Mesendoderm (in vitro differentiated cells): Measurements from ENCODE around the gene COL4A2.
"Not testable (repeated sequence)": the region's sequence is repeated elsewhere in the genome, so short reads cannot be mapped to it uniquely, and the experiment has no call there.

Experiments
- DNase-seq: peaks from one replicate; pipeline ENCODE4 v3.0.0; 2013
- H2AK5ac ChIP-seq: 2 replicates; pipeline ENCODE4 v1.6.1; 2013; ENCODE audit warnings: low read length, inconsistent platforms
- H2BK120ac ChIP-seq: 2 replicates; pipeline ENCODE4 v1.6.1; 2013; ENCODE audit warnings: low read depth, mild to moderate bottlenecking, low read length, moderate library complexity, mixed read lengths
- H2BK15ac ChIP-seq: replicated peaks from 2 replicates; pipeline ENCODE4 v1.6.1; 2013; ENCODE audit warnings: low read depth, mild to moderate bottlenecking, moderate library complexity
- H2BK5ac ChIP-seq: 2 replicates; pipeline ENCODE4 v1.6.1; 2013; ENCODE audit warnings: low read length, inconsistent platforms
- H3K18ac ChIP-seq: 2 replicates; pipeline ENCODE4 v1.6.1; 2013; ENCODE audit warnings: mild to moderate bottlenecking, low read length, mixed read lengths
- H3K23ac ChIP-seq: one replicate; pipeline ENCODE4 v1.6.1; 2013; ENCODE audit warnings: low read length
- H3K27ac ChIP-seq: 2 replicates; pipeline ENCODE4 v1.5.1; 2013; ENCODE audit warnings: low read depth, mild to moderate bottlenecking, inconsistent platforms, low read length, moderate library complexity
- H3K27me3 ChIP-seq: 2 replicates; pipeline ENCODE4 v1.6.1; 2013; ENCODE audit warnings: low read length, control low read depth, mild to moderate bottlenecking, inconsistent platforms; ENCODE audit not compliant: insufficient read depth, poor library complexity
- H3K36me3 ChIP-seq: 2 replicates; pipeline ENCODE4 v1.6.1; 2013; ENCODE audit warnings: low read length, inconsistent platforms; ENCODE audit not compliant: control insufficient read depth, insufficient read depth
- H3K4ac ChIP-seq: one replicate; pipeline ENCODE4 v1.6.1; 2013; ENCODE audit warnings: low read depth, mild to moderate bottlenecking, low read length, moderate library complexity
- H3K4me1 ChIP-seq: 2 replicates; pipeline ENCODE4 v1.6.1; 2013; ENCODE audit warnings: low read depth, low read length, inconsistent platforms; ENCODE audit not compliant: control insufficient read depth
- H3K4me2 ChIP-seq: 2 replicates; pipeline ENCODE4 v1.6.1; 2013; ENCODE audit warnings: low read length
- H3K4me3 ChIP-seq: 2 replicates; pipeline ENCODE4 v1.5.1; 2013; ENCODE audit warnings: mild to moderate bottlenecking, low read length
- H3K56ac ChIP-seq: one replicate; pipeline ENCODE4 v1.6.1; 2013; ENCODE audit warnings: low read length
- H3K79me1 ChIP-seq: 2 replicates; pipeline ENCODE4 v1.6.1; 2013; ENCODE audit warnings: low read length, inconsistent platforms
- H3K79me2 ChIP-seq: 2 replicates; pipeline ENCODE4 v1.6.1; 2013; ENCODE audit warnings: mild to moderate bottlenecking, low read length; ENCODE audit not compliant: control insufficient read depth, insufficient read depth
- H3K9ac ChIP-seq: 2 replicates; pipeline ENCODE4 v1.6.1; 2013; ENCODE audit warnings: low read length, inconsistent platforms
- H4K5ac ChIP-seq: one replicate; pipeline ENCODE4 v1.6.1; 2013; ENCODE audit warnings: low read length
- H4K8ac ChIP-seq: one replicate; pipeline ENCODE4 v1.6.1; 2013; ENCODE audit warnings: low read depth, mild to moderate bottlenecking, control low read depth, low read length, moderate library complexity
- WGBS: extraction: QIAGEN DNeasy Blood & Tissue Kit; methylation state at CpG from one replicate; pipeline ENCODE4 v1.1.7; 2013; ENCODE audit warnings: low lambda C conversion rate, missing lambda C conversion rate; ENCODE audit not compliant: insufficient coverage; ENCODE audit errors: extremely low coverage; 5-methylcytosine and 5-hydroxymethylcytosine counted together

The COL4A2 gene

DNA sequence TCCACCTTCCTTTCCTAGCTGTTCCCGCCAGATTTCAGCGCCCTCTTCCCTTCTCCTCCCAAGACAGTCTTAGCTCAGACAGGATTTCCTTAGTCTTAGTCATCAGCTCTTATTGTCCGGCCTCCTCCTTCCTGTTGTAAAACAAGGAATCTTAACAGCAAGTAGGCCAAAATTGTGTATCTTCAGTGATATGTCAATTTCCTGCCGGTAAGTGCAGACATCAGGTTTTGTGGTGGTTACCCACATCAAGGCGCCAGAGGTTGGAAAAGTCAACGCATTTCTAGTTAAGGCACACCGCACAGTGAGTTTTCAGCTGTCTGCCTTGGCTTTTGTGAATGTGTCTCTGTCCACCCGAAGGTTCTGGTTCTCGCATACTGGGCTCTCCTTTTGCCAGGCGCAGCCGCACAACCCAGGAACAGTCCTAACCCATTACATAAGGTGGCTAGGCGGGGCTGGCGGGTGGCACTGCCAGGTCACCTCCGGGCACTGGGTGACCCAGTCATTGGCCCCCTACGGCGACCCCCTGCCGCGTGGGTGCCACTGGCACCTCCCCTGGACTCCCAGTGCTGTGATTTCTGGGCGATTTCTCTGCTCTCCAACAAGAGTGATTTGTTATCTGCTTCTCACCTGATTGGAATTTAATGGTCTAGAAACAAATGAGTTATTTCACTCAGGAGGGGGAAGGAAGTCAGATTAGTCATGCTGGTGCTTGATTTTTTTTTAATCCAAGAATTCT lies 12.9 kb downstream of the COL4A2 start:
- Histone ChIP-seq H2BK120ac (no peak overlapping the region), H4K5ac (no peak overlapping the region), H2BK15ac (no peak overlapping the region), H3K9ac (no peak overlapping the region), H3K79me1 (peaks cover 16% of the 10 kb centered on the region), H3K4me3 (no peak overlapping the region), H3K27ac (peak overlapping the region; percentile 46), H3K56ac (peak overlapping the region; percentile 51), H2AK5ac (no peak overlapping the region), H3K23ac (no peak overlapping the region), H3K18ac (no peak overlapping the region), H3K4ac (no peak overlapping the region), H3K4me2 (no peak overlapping the region), H3K4me1 (peaks cover 11% of the 10 kb centered on the region), H3K79me2 (no peaks in the 10 kb centered on the region), H3K27me3 (no peaks in the 10 kb centered on the region), H2BK5ac (no peak overlapping the region), H4K8ac (no peak overlapping the region), H3K36me3 (peaks cover 1% of the 10 kb centered on the region)
- no CpG with 5 or more reads among the region's 19 CpGs for WGBS
- peak; percentile 79 for DNase-seq

- H3K79me2 ChIP-seq, result no peaks in the 10 kb centered on the region
- no peak overlapping the region for H3K4ac ChIP-seq
- H2BK5ac ChIP-seq, result no peak overlapping the region
- no peak overlapping the region for H4K5ac ChIP-seq
- no peak overlapping the region for H3K18ac ChIP-seq
- H3K4me2 ChIP-seq, result no peak overlapping the region
- peaks cover 11% of the 10 kb centered on the region for H3K4me1 ChIP-seq
- no CpG with 5 or more reads among the region's 2 CpGs for WGBS
- no peak overlapping the region for H2AK5ac ChIP-seq
- no peaks in the 10 kb centered on the region for H3K27me3 ChIP-seq
- no peak overlapping the region for H3K4me3 ChIP-seq
- no peak overlapping the region for H2BK15ac ChIP-seq
- no peak for DNase-seq
- H3K23ac ChIP-seq, result no peak overlapping the region
- H4K8ac ChIP-seq, result no peak overlapping the region
- no peak overlapping the region for H3K9ac ChIP-seq
- H3K36me3 ChIP-seq, result peaks cover 1% of the 10 kb centered on the region
- no peak overlapping the region for H2BK120ac ChIP-seq
- peaks cover 18% of the 10 kb centered on the region for H3K79me1 ChIP-seq
- H3K27ac ChIP-seq, result no peak overlapping the region
- no peak overlapping the region for H3K56ac ChIP-seq
Measured at GRCh38 chr13:110320645-110321044, 13.6 kb downstream of the COL4A2 start.

- not testable (repeated sequence) for H2AK5ac ChIP-seq, H3K27ac ChIP-seq, H3K56ac ChIP-seq, H2BK5ac ChIP-seq, H3K18ac ChIP-seq, H3K36me3 ChIP-seq, H3K4me2 ChIP-seq, H3K9ac ChIP-seq, H3K4ac ChIP-seq, H2BK15ac ChIP-seq, H4K8ac ChIP-seq, H3K27me3 ChIP-seq, H3K4me3 ChIP-seq, H3K23ac ChIP-seq, H2BK120ac ChIP-seq, H3K79me2 ChIP-seq, DNase-seq, H4K5ac ChIP-seq
- WGBS, result no CpG with 5 or more reads among the region's 3 CpGs
- Histone ChIP-seq H3K79me1 (peaks cover 17% of the 10 kb centered on the region), H3K4me1 (peaks cover 11% of the 10 kb centered on the region)
Measured at GRCh38 chr13:110321573-110321972, 14.5 kb downstream of the COL4A2 start.

- no peak overlapping the region for H3K56ac ChIP-seq
- H3K4me3 ChIP-seq, result no peak overlapping the region
- no peaks in the 10 kb centered on the region for H3K36me3 ChIP-seq
- no peak overlapping the region for H3K4ac ChIP-seq
- H2AK5ac ChIP-seq, result no peak overlapping the region
- no peak overlapping the region for H3K23ac ChIP-seq
- no peak for DNase-seq
- no peak overlapping the region for H3K9ac ChIP-seq
- no peak overlapping the region for H2BK15ac ChIP-seq
- no peak overlapping the region for H3K4me2 ChIP-seq
- H4K5ac ChIP-seq, result no peak overlapping the region
- no peaks in the 10 kb centered on the region for H3K27me3 ChIP-seq
- H3K27ac ChIP-seq, result no peak overlapping the region
- H3K4me1 ChIP-seq, result peaks cover 14% of the 10 kb centered on the region
- no peak overlapping the region for H2BK120ac ChIP-seq
- WGBS, result no CpG with 5 or more reads among the region's 16 CpGs
- peaks cover 12% of the 10 kb centered on the region for H3K79me1 ChIP-seq
- no peak overlapping the region for H4K8ac ChIP-seq
- no peaks in the 10 kb centered on the region for H3K79me2 ChIP-seq
- no peak overlapping the region for H3K18ac ChIP-seq
- no peak overlapping the region for H2BK5ac ChIP-seq
Measured at GRCh38 chr13:110322126-110322827, 15.2 kb downstream of the COL4A2 start.

DNA sequence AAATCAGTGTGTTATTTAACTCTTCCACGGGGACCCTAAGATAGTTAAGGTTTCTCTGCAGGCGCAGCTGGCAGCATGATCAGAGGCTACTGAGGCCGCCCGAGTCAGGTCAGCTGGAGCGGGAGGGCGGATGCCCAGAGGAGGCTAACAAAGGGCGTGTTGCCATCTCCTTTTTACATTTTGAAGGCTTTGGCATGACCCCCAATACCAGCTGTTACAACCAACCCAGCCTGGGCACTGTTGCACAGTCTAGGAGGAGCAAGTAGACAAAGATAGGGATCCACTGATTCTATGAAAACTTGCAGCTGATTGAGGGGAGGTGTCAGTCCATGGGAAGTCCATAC lies 15.7 kb downstream of the COL4A2 start:
- Histone ChIP-seq H2BK15ac (no peak overlapping the region), H4K8ac (no peak overlapping the region), H4K5ac (no peak overlapping the region), H3K79me2 (no peaks in the 10 kb centered on the region), H3K4ac (no peak overlapping the region), H3K4me1 (peaks cover 14% of the 10 kb centered on the region), H3K9ac (no peak overlapping the region), H2AK5ac (no peak overlapping the region), H3K27ac (no peak overlapping the region), H3K79me1 (peaks cover 11% of the 10 kb centered on the region), H3K36me3 (no peaks in the 10 kb centered on the region), H3K27me3 (no peaks in the 10 kb centered on the region), H3K4me2 (no peak overlapping the region), H3K4me3 (no peak overlapping the region), H3K56ac (no peak overlapping the region), H2BK5ac (no peak overlapping the region), H3K18ac (no peak overlapping the region), H3K23ac (no peak overlapping the region), H2BK120ac (no peak overlapping the region)
- WGBS, result no CpG with 5 or more reads among the region's 7 CpGs
- no peak for DNase-seq
